ACC112 (cell line): ENCODE results near the gene LARGE1.

Experiments used
- H2AFZ ChIP-seq: fragments of 200-600 bp; sonication (generic); one replicate; pipeline ENCODE4 v1.6.0; 2017; ENCODE audit warnings: antibody characterized with exemption, low read length; ENCODE audit not compliant: unreplicated experiment
- H3K27ac ChIP-seq: fragments of 200-600 bp; sonication (generic); 2 replicates; pipeline ENCODE4 v1.5.1; 2014; ENCODE audit warnings: low read depth, mild to moderate bottlenecking, antibody characterized with exemption, low read length, moderate library complexity
- H3K27me3 ChIP-seq: fragments of 200-600 bp; sonication (generic); 2 replicates; pipeline ENCODE4 v1.6.1; 2014; ENCODE audit warnings: mild to moderate bottlenecking, antibody characterized with exemption, low read length, moderate library complexity, mixed read lengths; ENCODE audit not compliant: insufficient read depth
- H3K36me3 ChIP-seq: fragments of 200-600 bp; sonication (generic); 2 replicates; pipeline ENCODE4 v1.6.1; 2016; ENCODE audit warnings: mild to moderate bottlenecking, antibody characterized with exemption, low read length, moderate library complexity, mixed read lengths; ENCODE audit not compliant: insufficient read depth
- H3K4me1 ChIP-seq: fragments of 200-600 bp; sonication (generic); one replicate; pipeline ENCODE4 v1.6.1; 2016; ENCODE audit warnings: low read length, mixed read lengths; ENCODE audit not compliant: insufficient read depth, unreplicated experiment, control insufficient read depth
- H3K4me3 ChIP-seq: fragments of 200-600 bp; sonication (generic); 2 replicates; pipeline ENCODE4 v1.5.1; 2014; ENCODE audit warnings: mild to moderate bottlenecking, low read depth, low read length
- H3K79me2 ChIP-seq: fragments of 200-600 bp; sonication (generic); one replicate; pipeline ENCODE4 v1.6.0; 2016; ENCODE audit warnings: low read length; ENCODE audit not compliant: control insufficient read depth, unreplicated experiment, insufficient read depth

The LARGE1 gene

DNA sequence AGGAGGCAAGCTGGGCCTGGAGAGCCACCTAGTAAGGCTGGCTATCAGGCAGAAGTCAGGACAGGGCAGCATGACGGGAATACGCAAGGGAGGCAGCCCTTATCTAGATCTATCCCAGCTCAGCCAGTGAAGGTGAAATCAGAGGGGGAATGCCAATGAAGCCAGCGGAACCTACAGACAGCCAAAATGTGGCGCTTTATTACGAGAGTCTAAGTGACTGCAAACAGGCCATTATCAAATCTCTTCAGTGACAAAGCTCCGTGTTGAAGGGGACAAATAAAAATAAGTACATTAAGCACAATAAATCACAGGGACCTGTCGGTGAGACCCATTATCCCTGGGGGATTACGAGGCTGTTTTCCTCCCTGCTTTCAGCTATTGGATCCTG lies 22.8 kb downstream of the LARGE1 start:
- Histone ChIP-seq H3K36me3 (no peaks in the 10 kb centered on the region), H3K27ac (no peak overlapping the region), H3K4me1 (no peaks in the 10 kb centered on the region), H3K27me3 (no peaks in the 10 kb centered on the region), H2AFZ (no peak overlapping the region), H3K79me2 (no peaks in the 10 kb centered on the region), H3K4me3 (no peak overlapping the region)

DNA sequence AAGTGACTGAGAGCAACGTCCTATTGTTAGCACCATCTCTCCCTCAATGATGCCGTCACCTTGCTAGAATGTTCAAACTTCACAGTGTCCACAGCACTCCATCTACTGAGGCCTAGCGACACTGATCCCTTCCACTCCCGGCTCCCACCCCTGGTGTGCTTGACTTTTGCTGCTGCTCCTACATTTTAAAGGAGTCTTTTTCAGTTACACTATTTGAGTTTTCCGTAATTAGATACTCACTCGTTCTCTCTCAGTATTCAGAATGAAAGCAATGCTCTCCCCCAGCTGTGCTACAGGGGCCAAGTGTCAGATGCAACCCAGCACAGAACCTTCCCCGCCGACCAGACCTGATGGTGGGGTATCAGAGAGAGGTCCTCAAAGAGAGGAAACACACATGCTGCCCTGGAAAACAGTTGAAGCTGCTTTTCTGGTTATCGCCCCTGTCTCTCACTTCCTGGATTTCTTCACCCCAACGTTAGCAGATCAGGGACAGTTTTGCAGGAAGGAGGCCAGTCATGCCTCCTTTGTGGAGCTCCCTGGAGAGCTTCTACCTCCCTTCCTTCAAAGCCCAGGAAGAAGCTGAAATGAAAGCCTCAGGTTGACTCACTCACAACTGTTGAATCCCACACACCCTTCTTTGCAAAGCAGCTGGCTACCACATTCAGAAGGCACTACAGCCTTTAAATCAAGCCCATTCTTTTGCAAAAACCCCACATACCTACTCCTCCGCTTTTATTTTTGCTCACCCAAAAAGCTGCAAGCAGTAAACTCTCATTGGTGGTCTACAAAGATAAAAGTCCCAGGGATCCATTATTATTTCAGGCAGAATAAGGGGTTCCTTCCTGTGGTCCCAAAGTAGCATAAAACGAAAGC lies 23.5 kb downstream of the LARGE1 start:
- no peak overlapping the region for H2AFZ ChIP-seq
- no peaks in the 10 kb centered on the region for H3K79me2 ChIP-seq
- H3K36me3 ChIP-seq = no peaks in the 10 kb centered on the region
- H3K27ac ChIP-seq = no peak overlapping the region
- no peaks in the 10 kb centered on the region for H3K4me1 ChIP-seq
- H3K4me3 ChIP-seq = no peak overlapping the region
- no peaks in the 10 kb centered on the region for H3K27me3 ChIP-seq

DNA sequence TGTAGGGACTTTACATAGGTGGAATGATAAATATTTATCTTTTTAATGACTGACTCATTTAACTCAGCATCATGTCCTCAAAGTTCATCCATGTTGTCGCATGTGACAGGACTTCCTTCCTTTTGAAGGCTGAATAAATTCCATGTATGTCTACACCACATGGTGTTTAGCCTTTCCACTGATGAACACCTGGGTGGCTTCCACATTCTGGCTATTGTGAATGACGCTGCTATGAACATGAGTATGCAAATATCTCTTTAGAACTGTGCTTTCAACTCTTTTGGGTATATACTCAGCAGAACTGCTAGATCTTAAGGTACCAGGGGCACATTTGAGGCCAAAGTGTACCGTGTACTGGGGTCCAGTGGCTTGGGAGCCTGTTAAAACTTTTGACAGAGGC lies 24.1 kb downstream of the LARGE1 start:
- Histone ChIP-seq H3K4me3 (no peak overlapping the region), H3K79me2 (no peaks in the 10 kb centered on the region), H3K4me1 (no peaks in the 10 kb centered on the region), H3K27me3 (no peaks in the 10 kb centered on the region), H2AFZ (no peak overlapping the region), H3K36me3 (no peaks in the 10 kb centered on the region), H3K27ac (no peak overlapping the region)

DNA sequence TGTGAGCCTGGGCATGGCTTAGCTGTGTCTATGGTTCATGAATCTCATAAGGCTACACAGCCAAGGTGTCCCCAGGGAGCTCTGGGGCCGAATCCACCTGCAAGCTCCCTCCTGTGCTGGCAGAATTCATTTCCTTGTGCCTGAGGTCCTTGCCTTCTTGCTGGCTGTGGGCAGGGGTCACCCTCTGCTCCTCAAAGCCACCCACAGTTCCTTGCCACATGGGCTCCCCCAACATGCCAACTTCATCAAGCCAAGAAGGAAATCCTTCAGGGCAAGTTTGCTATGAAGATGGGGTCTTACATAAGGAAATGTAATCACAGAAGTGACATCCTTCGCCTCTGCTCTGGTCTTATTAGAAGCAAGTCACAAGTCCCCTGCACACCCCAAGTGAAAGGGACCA lies 24.8 kb downstream of the LARGE1 start:
- H3K27ac ChIP-seq = no peak overlapping the region
- H2AFZ ChIP-seq = no peak overlapping the region
- H3K79me2 ChIP-seq = no peaks in the 10 kb centered on the region
- H3K4me3 ChIP-seq = no peak overlapping the region
- H3K4me1 ChIP-seq = no peaks in the 10 kb centered on the region
- H3K36me3 ChIP-seq = no peaks in the 10 kb centered on the region
- H3K27me3 ChIP-seq = no peaks in the 10 kb centered on the region

DNA sequence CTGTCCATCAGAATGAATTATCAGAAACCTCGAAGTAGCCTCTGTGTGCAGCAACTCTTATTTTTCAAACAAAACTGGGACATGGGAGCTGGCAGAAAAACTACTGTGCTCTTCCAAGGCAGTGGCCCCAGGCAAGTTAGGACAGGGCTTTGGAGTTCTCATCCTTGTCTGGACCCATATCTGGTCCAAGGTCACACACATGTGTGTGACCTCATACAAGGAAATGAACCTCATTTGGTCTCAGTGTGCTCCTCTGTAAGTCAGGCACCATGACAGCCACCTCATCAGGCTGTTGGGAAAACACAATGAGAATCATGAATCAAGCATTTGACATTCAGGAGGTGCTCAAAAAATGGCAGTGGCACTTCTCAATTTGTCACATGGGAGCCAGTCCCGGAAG lies 25.8 kb downstream of the LARGE1 start:
- Histone ChIP-seq H3K4me3 (no peak overlapping the region), H3K36me3 (no peaks in the 10 kb centered on the region), H3K4me1 (no peaks in the 10 kb centered on the region), H3K79me2 (no peaks in the 10 kb centered on the region), H3K27me3 (no peaks in the 10 kb centered on the region), H3K27ac (no peak overlapping the region), H2AFZ (no peak overlapping the region)

DNA sequence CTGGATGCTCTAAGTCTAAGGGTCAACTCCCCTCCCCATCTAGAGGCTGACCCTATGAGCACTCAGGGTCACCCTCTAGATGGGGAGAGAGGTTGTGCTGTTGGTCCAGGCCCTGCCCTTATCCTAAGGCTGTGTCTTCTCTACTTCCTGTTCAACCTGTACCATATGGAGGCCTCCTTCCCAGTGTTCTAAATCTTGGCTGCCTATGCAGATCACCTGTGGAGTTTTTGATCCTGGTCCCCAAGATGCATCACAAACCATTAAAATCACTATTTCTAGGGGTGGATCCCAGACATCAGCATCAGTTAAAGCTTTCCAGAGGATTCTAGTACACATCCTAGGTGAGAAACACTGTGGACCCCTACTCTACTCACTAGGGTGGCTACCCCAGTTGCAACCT lies 26.2 kb downstream of the LARGE1 start:
- no peak overlapping the region for H3K27ac ChIP-seq
- H3K4me1 ChIP-seq = no peaks in the 10 kb centered on the region
- H3K27me3 ChIP-seq = no peaks in the 10 kb centered on the region
- no peaks in the 10 kb centered on the region for H3K79me2 ChIP-seq
- H3K4me3 ChIP-seq = no peak overlapping the region
- H2AFZ ChIP-seq = no peak overlapping the region
- H3K36me3 ChIP-seq = no peaks in the 10 kb centered on the region

GRCh38 chr22:33893512-33893911 lies 26.8 kb downstream of the LARGE1 start:
- no peak overlapping the region for H3K27ac ChIP-seq
- H3K4me3 ChIP-seq = no peak overlapping the region
- H3K4me1 ChIP-seq = no peaks in the 10 kb centered on the region
- H3K27me3 ChIP-seq = no peaks in the 10 kb centered on the region
- no peaks in the 10 kb centered on the region for H3K79me2 ChIP-seq
- no peak overlapping the region for H2AFZ ChIP-seq
- H3K36me3 ChIP-seq = no peaks in the 10 kb centered on the region

- H3K27me3 ChIP-seq = no peaks in the 10 kb centered on the region
- no peaks in the 10 kb centered on the region for H3K36me3 ChIP-seq
- H2AFZ ChIP-seq = no peak overlapping the region
- no peak overlapping the region for H3K4me3 ChIP-seq
- H3K79me2 ChIP-seq = no peaks in the 10 kb centered on the region
- H3K27ac ChIP-seq = no peak overlapping the region
- no peaks in the 10 kb centered on the region for H3K4me1 ChIP-seq
Observed at GRCh38 chr22:33891992-33892391, 28.3 kb downstream of the LARGE1 start.

GRCh38 chr22:33891455-33891854 lies 28.8 kb downstream of the LARGE1 start:
- H3K79me2 ChIP-seq = no peaks in the 10 kb centered on the region
- H3K36me3 ChIP-seq = no peaks in the 10 kb centered on the region

DNA sequence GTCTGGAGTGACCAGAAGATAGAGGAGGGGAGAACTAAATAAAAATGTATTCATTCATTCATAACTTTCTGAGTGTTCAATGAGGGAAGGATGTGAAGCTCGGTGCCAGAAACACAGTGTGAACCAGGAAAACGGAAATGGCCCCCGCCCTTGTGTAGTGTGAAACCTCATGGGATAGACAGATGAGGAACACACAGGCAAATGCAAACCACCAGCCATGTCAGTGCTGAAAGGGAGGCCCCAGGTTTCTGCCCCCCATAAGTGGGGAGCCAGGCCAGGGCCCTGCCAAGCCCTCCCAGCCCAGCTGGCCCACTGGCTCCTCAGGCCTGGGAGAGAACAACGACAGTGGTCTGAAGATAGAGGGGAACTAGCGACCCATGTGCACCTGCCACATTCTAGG lies 30.5 kb downstream of the LARGE1 start:
- H3K27me3 ChIP-seq = no peaks in the 10 kb centered on the region
- no peaks in the 10 kb centered on the region for H3K4me1 ChIP-seq
- H3K79me2 ChIP-seq = no peaks in the 10 kb centered on the region
- no peak overlapping the region for H3K27ac ChIP-seq
- no peaks in the 10 kb centered on the region for H3K36me3 ChIP-seq
- H3K4me3 ChIP-seq = no peak overlapping the region
- no peak overlapping the region for H2AFZ ChIP-seq

More at GRCh38 chr22:33891455-33891854, 28.8 kb downstream of the LARGE1 start:
- H3K27me3 ChIP-seq = no peaks in the 10 kb centered on the region
- H3K4me3 ChIP-seq = no peak overlapping the region
- H3K4me1 ChIP-seq = no peaks in the 10 kb centered on the region
- no peak overlapping the region for H3K27ac ChIP-seq
- H2AFZ ChIP-seq = no peak overlapping the region

DNA sequence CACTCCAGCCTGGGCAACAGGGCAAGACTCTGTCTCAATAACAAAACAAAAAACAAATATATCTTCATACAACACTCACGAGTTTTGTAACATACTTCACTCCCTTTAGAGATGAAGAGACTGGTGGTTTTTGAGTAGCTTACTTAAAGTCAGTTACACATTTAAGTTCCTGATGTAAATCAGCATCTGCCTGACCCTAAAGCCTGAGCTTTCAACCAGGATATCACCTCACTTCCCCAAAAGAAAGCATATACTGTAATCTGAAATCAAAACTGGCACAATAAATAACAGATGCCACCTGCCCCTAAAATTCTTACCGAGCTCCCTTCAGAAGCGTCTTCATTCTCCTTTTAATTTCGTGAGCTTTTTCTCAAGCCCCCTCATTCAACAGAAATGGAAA lies 31.5 kb downstream of the LARGE1 start:
- Histone ChIP-seq H3K36me3 (no peaks in the 10 kb centered on the region), H3K4me1 (no peaks in the 10 kb centered on the region), H3K4me3 (no peak overlapping the region), H2AFZ (no peak overlapping the region), H3K27me3 (no peaks in the 10 kb centered on the region), H3K79me2 (no peaks in the 10 kb centered on the region), H3K27ac (no peak overlapping the region)
